HS-27A (cell line): ENCODE data around the gene CILP2.

Experiments
- DNase-seq: peaks from one replicate; pipeline ENCODE4 v3.0.0-alpha.2; 2012; ENCODE audit warnings: low read depth, missing footprints

The CILP2 gene, protein sequence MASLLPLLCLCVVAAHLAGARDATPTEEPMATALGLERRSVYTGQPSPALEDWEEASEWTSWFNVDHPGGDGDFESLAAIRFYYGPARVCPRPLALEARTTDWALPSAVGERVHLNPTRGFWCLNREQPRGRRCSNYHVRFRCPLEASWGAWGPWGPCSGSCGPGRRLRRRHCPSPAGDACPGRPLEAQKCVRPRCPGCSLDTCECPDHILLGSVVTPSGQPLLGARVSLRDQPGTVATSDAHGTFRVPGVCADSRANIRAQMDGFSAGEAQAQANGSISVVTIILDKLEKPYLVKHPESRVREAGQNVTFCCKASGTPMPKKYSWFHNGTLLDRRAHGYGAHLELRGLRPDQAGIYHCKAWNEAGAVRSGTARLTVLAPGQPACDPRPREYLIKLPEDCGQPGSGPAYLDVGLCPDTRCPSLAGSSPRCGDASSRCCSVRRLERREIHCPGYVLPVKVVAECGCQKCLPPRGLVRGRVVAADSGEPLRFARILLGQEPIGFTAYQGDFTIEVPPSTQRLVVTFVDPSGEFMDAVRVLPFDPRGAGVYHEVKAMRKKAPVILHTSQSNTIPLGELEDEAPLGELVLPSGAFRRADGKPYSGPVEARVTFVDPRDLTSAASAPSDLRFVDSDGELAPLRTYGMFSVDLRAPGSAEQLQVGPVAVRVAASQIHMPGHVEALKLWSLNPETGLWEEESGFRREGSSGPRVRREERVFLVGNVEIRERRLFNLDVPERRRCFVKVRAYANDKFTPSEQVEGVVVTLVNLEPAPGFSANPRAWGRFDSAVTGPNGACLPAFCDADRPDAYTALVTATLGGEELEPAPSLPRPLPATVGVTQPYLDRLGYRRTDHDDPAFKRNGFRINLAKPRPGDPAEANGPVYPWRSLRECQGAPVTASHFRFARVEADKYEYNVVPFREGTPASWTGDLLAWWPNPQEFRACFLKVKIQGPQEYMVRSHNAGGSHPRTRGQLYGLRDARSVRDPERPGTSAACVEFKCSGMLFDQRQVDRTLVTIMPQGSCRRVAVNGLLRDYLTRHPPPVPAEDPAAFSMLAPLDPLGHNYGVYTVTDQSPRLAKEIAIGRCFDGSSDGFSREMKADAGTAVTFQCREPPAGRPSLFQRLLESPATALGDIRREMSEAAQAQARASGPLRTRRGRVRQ

DNA sequence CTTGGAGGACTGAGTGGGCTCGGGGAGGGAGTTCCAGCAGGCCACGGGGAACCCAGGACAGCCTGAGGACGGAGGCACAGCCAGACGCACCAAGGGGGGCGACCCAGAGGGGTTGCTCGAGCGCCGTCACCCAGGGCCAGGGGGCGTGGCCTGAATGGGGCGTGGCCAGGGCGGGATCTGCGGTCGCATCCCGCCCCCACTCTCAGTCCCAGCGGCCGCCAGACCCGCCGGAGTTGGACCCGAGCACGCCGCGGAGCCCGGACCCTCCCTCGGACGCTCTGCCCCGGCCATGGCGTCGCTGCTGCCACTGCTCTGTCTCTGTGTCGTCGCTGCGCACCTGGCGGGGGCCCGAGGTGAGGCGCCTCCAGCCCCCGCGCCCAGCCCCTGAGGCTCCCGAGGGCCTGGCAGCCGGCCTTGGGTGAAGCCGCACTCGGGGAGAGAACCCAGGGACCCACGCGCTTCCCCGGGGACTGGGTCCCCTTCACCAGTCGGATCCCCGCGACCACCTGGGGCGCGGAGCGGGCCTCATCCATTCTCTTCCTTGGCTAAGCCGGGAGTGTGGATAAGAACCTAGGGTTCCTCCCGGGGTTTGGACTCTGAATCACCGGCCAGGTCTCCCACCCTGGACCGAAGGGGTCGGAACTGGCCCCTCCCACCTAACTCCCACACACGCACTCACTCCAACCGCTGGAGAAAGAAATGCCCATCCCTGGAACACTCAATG is at the start of gene CILP2:
TSS of gene CILP2 (plus strand) at position 205 of the 724 bp plus-strand sequence. CDS start at position 290, 85 bp downstream.
- no peak for DNase-seq

DNA sequence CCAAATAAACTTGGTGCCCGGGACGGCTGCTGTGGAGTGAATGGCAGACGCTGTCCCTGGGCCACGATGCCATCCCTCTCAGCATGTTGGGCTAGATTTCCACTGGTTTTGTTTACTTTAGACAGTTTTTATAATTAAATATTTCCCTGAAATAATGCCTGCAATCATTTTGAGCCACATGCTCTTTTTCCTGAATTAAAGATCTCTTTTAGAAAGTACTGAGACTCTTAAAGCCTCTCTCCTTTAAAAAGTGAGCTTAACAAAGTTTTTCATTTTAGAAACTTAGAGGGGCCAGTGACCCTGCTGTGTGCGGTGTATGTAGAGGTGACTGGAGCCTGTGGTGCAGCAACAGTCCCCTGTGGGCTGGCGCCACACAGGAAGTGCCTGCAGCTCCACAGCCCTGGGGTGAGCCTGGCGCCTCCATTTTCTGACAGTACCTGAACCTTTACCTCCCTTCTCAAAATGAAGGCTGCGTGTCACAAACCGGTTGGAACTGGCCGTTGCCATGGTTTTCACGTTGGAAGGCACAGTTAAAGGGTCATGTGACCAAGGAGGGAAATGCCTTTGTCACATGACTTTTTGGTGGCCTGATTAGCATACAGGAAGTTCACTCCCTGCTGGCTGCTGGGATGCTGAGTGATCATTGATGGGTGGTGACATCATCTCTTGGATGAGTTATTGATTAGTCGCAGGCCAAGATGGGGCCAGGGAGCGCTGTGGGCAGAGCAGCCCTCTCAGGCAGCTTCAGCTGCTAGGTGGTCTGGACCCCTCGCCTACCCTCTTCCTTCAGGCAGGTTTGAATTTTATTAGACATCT is 49.0 kb upstream of the CILP2 start:
- peak; percentile 90 for DNase-seq

DNA sequence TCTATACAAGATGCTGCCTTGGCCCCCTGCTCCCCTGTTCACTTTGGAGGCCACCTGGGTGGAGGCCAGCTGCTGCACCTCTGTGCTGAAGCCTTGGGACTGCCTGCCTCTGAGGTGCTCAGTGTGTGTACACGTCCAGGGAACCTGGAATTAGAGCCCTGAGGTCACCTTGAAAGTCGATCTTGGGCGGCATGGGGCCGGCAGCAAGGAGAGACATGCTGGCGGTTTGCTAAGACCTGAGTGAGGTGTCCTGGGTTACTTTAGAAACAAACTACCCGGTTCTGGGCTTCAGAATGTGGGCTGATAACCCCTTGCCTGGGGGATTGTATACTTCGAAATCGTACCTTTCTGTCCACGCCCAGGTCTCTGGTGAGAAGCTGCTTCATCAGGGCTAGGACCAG is 48.3 kb upstream of the CILP2 start:
- DNase-seq, result no peak

DNA sequence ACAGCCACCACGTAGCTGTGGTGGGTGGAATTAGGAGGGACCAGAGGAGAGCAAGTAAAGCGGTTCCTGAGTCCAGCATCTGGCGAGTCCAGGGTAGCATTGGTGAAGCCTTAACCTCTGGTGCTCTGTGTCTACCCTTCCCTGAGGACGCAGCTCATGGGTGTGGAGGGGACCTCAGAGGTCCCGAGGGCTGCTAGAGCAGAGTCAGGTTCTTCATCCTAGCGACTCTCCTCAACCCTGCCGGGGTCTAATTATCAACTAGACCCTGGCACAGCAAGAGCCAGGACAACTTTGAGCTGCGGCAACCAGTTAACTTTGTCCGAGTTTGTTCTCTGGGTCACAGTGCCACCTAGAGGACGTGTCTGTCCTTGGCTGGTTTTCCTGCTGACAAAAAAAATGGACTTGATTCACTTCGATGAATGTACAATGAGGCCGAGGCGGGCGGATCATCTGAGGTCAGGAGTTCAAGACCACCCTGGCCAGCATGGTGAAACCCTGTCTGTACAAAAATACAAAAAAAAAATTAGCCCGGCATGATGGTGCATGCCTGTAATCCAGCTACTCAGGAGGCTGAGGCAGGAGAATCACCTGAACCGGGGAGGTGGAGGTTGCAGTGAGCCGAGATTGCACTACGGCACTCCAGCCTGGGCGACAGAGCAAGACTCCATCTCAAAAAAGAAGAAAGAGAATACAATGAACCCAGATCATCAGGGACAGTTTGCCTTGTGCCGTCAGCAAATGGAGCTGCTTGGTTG is 47.7 kb upstream of the CILP2 start:
- peak; percentile 42 for DNase-seq

DNA sequence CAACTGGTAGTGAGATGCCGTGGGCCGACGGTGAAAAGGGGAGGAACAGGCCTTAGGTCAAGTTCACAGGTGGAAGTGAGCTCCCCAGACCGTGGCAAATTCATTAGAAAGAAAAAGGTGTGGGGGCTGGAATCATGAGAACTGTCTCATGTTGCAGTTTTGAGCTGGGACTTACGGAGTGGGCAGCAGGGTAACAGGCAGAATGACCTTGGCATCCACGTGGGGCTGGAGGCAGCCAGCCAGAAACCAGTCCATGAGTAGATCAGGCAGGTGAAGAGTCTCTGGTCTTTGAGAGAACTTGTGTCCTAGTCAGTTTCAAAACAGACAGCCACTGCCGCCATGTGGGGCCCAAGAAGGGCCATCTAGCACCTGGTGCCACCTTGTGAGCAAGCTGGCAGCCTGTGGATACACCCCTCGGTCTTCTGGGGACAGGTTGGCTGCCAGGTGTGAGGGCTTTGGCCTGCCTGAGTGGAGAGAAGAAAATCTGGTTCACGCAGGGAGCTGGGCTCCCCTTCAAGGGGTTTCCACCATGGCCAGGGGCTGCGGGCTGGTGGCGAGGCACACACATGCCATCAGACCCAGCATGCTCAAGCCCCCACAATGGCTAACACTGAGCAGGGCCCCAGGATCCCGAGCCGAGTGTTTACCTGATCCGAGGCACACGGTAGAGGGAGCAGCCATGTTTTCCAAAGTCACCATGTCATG is 46.6 kb upstream of the CILP2 start:
- no peak for DNase-seq

DNA sequence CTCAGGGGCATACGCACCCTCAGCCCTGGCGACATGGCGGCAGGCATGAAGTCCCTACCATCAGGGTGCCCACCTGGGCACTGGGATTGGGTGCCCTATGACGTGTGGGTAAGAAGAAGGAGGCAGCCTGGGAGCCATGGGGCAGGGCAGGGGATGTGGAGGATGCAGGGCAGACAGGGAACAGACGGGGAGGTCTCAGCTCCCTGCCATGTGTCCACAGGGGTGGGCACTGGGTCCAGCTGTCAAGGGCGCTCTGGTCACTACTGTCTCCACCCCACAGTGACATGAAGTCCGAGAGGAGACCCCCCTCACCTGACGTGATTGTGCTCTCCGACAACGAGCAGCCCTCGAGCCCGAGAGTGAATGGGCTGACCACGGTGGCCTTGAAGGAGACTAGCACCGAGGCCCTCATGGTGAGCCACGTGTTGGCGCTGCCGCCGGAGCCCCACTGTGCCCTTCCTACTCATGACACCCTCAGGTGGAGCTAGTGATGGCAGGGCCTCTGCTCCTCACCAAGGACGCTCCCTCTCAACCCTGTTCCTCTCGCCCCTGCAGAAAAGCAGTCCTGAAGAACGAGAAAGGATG is 45.9 kb upstream of the CILP2 start:
- no peak for DNase-seq

DNA sequence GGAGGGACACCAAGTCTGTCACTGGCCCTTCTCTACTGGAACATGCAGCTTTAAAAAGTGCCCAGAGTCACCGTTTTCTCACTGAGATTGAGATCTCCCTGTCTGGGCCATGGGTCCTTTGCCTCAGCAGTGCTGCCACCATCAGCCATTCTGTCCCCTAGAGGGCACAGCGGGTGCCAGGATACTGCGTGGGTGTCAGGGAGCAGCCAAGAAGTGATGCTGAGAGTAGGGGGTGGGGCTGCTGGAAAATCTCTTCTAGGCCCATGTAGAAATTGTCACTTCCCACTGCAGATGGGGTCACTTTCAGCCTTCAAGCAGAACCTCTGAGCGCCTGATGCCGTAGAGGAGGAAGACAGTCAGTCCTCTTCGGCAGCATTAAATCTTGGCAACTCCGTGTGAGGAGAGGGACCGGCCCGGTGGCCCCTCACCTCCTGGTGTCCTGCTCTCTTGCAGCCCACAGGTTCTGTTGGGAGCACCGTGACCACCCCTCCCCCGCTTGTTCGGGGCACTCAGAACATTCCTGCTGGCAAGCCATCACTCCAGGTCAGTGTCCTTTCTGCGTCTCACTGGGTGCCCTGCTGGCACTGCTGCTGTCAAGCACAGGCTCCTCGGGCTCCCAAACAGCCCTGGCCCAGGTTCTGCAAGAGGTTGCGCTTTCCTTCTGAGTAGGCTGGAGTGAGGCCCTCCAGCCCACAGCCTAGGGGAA is 44.1 kb upstream of the CILP2 start:
- DNase-seq, result no peak

DNA sequence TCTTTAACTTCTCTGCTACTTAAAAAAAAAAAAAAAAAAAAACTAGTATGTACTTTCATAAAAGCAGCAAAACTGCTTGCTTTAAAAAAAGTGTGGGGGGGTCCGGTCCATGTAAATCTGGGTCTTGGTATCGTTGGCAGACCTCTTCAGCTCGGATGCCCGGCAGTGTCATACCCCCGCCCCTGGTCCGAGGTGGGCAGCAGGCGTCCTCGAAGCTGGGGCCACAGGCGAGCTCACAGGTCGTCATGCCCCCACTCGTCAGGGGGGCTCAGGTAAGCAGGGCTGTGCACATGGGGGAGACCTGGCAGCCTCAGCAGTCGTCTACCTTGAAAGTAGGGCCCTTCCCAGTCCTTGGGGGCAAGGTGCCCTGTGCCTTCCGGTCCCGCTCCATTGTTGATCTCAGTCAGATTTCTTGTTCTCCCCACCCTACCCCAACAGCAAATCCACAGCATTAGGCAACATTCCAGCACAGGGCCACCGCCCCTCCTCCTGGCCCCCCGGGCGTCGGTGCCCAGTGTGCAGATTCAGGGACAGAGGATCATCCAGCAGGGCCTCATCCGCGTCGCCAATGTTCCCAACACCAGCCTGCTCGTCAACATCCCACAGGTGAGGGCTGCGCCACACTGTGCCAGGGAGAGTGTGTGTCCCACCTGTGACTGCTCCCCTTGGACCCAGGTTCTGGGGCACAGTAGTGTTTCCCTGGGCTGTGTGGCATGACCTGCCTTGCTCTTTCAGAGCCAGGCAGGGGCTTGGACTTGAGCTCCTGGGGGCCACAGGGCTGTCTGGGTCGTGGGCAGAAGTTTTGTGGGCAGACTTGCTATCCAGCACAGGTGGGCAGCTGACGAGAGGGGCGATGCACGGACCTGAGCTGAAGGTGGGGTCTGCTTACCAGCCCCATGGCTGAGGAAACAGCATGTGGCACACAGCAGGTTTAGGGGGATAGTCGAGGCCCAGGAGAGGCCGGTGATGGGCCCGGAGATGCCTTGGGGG is 42.2 kb upstream of the CILP2 start:
- DNase-seq, result no peak

DNA sequence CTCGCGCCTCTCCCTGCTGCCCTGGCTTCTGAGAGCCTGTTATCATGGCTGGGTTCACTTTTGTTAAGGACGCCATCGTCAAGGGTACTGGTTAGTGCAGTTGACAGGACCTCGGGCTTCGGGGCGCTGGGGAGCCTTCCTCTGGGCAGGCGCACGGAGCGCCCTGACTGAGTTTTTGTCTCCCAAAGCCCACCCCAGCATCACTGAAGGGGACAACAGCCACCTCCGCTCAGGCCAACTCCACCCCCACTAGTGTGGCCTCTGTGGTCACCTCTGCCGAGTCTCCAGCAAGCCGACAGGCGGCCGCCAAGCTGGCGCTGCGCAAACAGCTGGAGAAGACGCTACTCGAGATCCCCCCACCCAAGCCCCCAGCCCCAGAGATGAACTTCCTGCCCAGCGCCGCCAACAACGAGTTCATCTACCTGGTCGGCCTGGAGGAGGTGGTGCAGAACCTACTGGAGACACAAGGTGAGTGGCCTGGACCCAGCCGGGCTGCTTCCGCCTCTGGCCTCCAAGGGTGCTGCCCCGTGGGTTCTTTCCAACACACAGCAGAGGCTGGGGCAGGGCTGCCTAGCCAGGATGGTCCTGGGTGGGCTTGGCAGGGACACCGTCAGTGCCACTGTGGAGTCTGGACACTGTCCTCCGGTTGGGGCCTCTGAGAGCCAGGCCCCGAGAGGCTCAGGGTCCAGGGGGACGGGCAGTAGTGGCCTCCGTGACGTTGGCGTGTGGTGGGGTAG is 39.6 kb upstream of the CILP2 start:
- no peak for DNase-seq

DNA sequence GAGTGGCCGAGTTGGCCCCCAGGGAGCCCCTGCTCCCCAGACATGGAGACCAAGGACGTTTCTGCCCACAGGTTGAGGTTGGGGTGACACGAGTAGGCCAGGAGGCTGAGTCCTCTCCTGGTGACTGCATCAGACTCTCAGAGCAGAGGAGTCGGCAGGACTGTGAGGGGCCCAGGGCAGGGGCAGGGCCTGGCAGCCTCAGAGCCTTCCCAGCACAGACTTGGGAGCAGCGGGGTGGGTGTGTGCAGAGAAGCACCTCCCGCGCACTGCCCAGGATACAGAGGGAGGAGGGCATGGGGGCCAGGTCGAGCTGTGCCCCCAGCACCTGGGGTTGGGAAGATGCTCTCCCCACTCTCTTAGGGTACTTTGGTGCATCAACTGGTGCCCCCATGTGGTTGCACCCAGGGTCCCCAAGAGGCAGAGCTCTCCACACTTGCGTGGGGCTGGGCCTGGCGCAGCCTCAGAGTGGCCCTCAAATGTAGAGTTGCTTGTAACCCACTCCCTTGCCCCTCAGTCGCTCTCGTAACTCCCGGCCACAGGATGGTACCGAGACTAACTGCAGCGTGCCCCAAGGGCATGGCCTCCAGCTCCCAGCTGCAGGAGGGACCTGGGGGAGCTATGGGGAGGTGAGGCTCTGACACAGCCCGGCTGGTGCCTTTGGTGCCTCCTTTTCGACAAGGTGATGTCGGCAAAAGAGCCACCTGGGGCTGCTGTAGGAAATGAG is 38.6 kb upstream of the CILP2 start:
- DNase-seq, result no peak

DNA sequence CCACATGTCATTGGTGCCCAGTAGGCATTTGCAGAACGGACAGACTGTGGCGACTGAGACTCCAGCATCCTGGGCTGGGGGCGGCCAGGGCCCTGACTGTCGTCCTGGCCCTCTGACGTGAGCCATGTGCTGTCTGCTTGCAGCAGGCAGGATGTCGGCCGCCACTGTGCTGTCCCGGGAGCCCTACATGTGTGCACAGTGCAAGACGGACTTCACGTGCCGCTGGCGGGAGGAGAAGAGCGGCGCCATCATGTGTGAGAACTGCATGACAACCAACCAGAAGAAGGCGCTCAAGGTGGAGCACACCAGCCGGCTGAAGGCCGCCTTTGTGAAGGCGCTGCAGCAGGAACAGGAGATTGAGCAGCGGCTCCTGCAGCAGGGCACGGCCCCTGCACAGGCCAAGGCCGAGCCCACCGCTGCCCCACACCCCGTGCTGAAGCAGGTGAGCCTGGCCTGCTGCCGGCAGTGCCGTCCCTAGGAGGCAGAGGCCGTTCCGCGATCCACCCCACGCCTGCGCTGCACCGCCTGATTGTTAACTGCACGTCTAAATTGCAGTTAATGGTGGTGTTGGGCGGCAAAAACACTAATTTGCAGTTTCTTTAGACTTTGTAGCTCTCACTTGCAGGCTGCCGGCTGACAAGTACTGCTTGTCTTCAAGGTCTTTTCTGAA is 37.0 kb upstream of the CILP2 start:
- no peak for DNase-seq

DNA sequence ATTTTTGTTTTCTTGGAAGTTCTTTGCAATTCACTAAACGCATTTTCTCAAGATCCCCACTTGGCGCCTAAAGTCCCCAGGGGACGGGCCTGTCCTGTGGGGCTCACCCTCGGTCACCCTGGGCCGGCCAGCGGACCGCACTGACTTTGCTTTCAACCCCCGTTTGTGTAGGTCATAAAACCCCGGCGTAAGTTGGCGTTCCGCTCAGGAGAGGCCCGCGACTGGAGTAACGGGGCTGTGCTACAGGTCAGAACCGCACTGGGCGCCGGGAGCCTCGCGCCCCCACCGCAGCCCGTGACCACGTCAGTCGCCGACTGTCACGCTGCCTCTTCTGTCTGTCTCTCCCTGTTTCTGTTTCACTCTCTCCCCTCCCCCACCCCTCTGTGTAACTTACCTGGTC is 36.3 kb upstream of the CILP2 start:
- no peak for DNase-seq

DNA sequence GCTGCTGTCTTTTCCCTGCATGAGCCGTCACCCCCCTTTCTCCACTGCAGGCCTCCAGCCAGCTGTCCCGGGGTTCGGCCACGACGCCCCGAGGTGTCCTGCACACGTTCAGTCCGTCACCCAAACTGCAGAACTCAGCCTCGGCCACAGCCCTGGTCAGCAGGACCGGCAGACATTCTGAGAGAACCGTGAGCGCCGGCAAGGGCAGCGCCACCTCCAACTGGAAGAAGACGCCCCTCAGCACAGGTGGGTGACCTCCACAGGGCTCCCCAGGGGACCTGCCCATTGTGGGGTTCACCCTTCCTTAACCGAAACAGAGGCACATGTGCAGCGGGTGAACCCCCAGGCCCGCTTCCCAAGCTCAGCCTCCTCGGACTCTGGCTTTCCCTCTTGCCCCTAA is 35.8 kb upstream of the CILP2 start:
- no peak for DNase-seq

DNA sequence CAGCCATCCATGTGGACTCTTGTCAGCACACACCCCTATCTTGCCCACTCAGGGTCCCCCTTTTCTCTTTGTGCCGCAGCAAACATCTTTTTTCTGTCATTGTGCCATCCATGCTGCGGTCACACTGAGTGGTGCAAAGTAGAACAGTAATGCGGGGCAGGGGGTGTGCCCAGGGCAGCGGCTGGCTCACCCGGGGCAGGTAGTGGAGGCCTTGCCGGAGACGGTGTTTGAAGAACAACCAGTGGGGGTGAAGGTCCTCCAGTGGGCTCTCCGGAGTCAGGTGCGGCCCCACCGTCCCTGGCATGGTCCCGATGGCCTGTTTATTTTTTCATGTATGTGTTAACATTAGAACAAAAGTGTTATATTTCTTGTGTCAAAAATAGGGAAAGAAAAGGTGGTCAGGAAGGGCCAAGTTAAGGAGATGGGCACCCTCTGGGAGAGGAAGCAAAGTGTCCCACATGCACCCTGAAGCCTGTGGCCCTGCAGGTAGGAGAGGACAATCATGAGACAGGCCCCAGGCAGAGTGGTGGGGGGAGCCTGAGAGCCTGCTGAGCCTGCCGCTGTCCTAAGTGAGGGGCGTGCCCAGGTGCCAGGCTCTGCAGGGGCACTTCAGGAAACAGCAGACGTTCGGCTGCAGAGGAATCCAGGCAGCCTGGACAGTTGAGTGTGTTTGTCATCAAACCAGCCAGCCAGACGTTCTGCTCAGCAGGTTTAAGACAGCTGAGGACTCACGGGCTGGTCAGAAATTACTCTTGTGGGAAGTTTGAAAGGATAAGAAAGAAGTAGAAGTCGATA is 35.1 kb upstream of the CILP2 start:
- no peak for DNase-seq
